T-helper 2 cell treated with Interferon-gamma antibody and Interleukin-4, amounts not matched to agents 5 μg/mL and 100 μg/mL, for 36 hours (primary cell): Measurements from ENCODE around the gene SPDYC.

Source experiments
- DNase-seq: peaks from one replicate; pipeline ENCODE4 v3.0.0; 2021; ENCODE audit warnings: low spot score
- H3K27ac Mint-ChIP-seq: one replicate; pipeline ENCODE4 v1.8.0; 2021; ENCODE audit warnings: mild to moderate bottlenecking, mixed read lengths
- H3K27me3 Mint-ChIP-seq: one replicate; pipeline ENCODE4 v1.8.0; 2021; ENCODE audit warnings: low read depth, mixed read lengths
- H3K36me3 Mint-ChIP-seq: one replicate; pipeline ENCODE4 v1.8.0; 2021; ENCODE audit warnings: low read depth, mixed read lengths
- H3K4me1 Mint-ChIP-seq: one replicate; pipeline ENCODE4 v1.8.0; 2021; ENCODE audit warnings: low read depth, mixed read lengths
- H3K4me3 Mint-ChIP-seq: one replicate; pipeline ENCODE4 v1.8.0; 2022; ENCODE audit warnings: mild to moderate bottlenecking, moderate library complexity, mixed read lengths
- H3K9me3 Mint-ChIP-seq: one replicate; pipeline ENCODE4 v1.8.0; 2021; ENCODE audit warnings: mixed read lengths

The SPDYC gene

DNA sequence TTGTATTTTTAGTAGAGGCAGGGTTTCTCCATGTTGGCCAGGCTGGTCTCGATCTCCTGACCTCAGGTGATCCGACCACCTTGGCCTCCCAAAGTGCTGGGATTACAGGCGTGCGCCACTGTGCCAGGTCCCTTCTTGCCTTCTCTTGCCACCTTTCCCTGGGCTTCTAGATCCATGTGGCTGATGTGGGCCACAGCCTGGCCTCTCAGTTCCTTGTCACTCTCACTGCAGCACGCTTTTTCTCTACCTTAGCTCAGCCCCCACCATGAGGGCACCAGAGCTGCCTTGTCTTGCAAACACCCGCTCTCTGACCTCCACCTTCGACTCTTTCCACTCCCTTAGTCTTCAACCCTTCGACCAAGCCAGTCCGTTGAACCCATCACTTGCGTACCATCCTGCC is 19.2 kb downstream of the SPDYC start:
- H3K9me3 Mint-ChIP-seq = no peaks in the 10 kb centered on the region
- no peak overlapping the region for H3K27ac Mint-ChIP-seq
- peaks cover 3% of the 10 kb centered on the region for H3K4me1 Mint-ChIP-seq
- peaks cover 42% of the 10 kb centered on the region for H3K36me3 Mint-ChIP-seq
- no peak overlapping the region for H3K4me3 Mint-ChIP-seq
- no peak for DNase-seq
- no peaks in the 10 kb centered on the region for H3K27me3 Mint-ChIP-seq

DNA sequence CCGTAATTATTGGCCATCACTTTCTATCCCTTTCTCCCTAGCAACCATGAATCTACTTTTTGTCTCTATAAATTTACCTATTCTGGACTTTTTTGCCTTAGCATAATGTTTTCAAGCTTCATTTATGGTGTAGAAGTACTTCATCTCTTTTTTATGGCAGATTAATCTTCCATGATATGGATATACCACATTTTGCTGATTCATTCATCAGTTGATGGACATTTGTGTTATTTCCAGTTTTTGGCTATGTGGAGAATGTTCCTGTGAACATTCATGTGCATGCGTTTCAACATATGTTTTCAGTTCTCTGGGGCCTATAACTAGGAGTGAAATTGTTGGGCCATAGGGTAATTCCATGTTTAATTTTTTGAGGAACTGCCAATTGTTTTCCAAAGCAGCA is 24.5 kb downstream of the SPDYC start:
- Mint-ChIP-seq H3K36me3 (peaks cover 38% of the 10 kb centered on the region), H3K4me3 (no peak overlapping the region), H3K4me1 (peaks cover 7% of the 10 kb centered on the region), H3K27ac (no peak overlapping the region), H3K27me3 (no peaks in the 10 kb centered on the region), H3K9me3 (no peaks in the 10 kb centered on the region)
- DNase-seq = no peak

DNA sequence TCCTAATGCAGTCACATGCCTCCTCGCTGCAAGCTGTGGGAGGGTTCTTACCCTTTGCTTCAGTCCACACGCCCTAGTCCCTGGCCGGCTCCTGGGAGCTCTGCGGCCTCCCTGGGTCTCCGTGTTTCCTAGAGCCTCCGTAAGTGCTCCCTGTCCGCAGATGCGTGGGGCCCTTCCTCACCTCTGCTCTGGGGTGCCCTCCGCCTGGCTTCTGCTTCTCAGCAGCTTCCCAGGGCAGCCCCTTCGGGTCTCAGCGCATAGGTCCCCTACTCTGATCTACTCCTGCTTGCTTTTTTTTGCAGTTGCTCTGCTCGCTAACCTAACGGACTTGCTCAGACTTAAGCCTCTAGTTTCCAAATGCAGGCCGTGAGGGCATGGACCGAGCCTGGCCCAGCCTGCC is 34.1 kb downstream of the SPDYC start:
- no peak for DNase-seq
- H3K27me3 Mint-ChIP-seq = no peaks in the 10 kb centered on the region
- peaks cover 3% of the 10 kb centered on the region for H3K4me1 Mint-ChIP-seq
- peaks cover 24% of the 10 kb centered on the region for H3K36me3 Mint-ChIP-seq
- H3K27ac Mint-ChIP-seq = no peak overlapping the region
- no peak overlapping the region for H3K4me3 Mint-ChIP-seq
- H3K9me3 Mint-ChIP-seq = no peaks in the 10 kb centered on the region

DNA sequence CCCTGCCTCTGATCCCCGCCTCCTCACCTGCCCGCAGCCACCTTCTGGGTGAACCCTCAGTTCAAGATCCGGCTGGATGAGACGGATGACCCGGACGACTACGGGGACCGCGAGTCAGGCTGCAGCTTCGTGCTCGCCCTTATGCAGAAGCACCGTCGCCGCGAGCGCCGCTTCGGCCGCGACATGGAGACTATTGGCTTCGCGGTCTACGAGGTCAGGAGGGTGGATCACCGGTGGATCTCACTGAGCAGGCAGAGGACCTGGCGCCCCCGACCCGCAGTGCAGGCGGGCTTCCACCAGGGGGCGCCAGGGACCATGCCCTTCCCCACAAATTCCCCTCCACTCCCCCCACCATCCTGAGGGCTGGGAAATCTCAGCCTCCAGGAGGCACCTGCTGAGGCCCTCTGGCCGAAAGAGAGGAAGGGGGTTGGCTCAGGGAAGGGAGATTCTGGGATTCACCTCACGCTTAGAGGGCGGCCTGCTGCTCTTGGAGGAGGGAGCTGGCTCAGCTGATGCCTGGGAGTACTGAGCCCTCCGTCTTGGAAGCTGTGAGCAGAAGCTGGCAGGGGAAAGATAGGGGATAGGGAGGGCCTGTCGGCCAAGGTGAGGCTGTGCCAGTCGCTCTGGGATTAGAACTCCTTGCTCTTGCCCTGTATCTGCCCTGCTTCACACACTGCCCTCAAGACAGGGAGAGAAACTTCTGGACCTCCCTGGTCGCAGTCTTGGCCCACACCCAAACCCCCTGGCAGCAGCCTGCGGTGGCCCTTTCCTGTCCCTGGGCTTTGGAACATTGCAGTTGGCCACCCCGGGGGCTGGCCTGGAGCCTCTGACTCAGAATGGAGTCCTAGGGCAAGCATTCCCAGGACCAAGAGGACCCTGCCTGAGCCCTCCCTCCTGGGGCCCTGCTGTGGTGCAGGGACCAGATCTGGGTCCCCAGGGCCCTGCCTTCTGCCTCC is 34.9 kb downstream of the SPDYC start:
- H3K36me3 Mint-ChIP-seq = peaks cover 29% of the 10 kb centered on the region
- H3K27ac Mint-ChIP-seq = no peak overlapping the region
- H3K27me3 Mint-ChIP-seq = no peaks in the 10 kb centered on the region
- H3K9me3 Mint-ChIP-seq = no peaks in the 10 kb centered on the region
- peaks cover 3% of the 10 kb centered on the region for H3K4me1 Mint-ChIP-seq
- DNase-seq = no peak
- H3K4me3 Mint-ChIP-seq = no peak overlapping the region

DNA sequence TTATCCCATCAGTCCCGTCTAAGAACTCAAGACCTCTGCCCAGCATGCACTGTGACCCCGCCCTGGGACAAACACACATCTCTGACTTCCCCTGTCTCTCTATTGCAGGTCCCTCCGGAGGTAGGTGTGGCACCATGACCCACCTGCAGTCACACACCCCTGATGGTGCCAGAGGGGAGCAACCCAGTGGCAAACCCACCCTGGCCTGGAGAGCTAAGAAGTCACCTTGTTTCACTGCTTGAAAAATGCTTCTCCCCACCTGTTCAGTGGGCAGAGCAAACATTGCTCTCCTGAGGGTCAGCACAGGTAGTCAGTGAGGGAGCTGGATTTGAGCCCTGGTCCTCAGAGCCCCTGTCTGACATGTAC is 35.6 kb downstream of the SPDYC start:
- Mint-ChIP-seq H3K36me3 (peaks cover 28% of the 10 kb centered on the region), H3K27me3 (no peaks in the 10 kb centered on the region), H3K4me3 (no peak overlapping the region), H3K4me1 (peaks cover 3% of the 10 kb centered on the region), H3K27ac (no peak overlapping the region), H3K9me3 (no peaks in the 10 kb centered on the region)
- no peak for DNase-seq

DNA sequence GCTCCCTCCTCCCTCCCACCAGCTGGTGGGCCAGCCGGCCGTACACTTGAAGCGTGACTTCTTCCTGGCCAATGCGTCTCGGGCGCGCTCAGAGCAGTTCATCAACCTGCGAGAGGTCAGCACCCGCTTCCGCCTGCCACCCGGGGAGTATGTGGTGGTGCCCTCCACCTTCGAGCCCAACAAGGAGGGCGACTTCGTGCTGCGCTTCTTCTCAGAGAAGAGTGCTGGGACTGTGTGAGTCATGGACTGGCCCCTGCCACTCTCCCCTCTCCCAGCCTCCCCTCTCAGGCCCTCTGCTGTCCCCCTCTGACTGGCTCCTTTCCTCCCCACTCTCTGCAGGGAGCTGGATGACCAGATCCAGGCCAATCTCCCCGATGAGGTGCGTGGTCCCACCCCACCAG is 36.4 kb downstream of the SPDYC start:
- no peaks in the 10 kb centered on the region for H3K27me3 Mint-ChIP-seq
- no peak for DNase-seq
- H3K9me3 Mint-ChIP-seq = no peaks in the 10 kb centered on the region
- H3K36me3 Mint-ChIP-seq = peaks cover 27% of the 10 kb centered on the region
- H3K4me1 Mint-ChIP-seq = peaks cover 3% of the 10 kb centered on the region
- H3K4me3 Mint-ChIP-seq = no peak overlapping the region
- no peak overlapping the region for H3K27ac Mint-ChIP-seq

DNA sequence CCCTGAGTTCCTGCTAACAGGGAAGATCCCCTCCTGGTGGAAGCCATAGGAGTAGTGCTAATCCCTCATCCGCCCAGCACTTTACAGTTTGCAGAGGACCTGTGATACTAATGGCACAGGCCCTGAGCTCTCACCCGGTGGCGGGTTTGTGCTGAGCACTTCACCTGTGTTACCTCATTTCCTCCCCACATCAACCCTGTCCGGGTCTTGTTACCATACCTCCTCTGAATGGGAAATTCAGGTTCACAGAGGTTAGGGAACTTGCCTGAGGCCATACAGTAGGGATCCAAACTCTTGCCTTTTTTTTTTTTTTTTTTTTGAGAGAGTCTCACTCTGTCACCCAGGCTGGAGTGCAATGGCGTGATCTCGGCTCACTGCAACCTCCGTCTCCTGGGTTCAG is 36.9 kb downstream of the SPDYC start:
- no peak overlapping the region for H3K4me3 Mint-ChIP-seq
- H3K4me1 Mint-ChIP-seq = peaks cover 3% of the 10 kb centered on the region
- no peaks in the 10 kb centered on the region for H3K27me3 Mint-ChIP-seq
- no peak for DNase-seq
- H3K27ac Mint-ChIP-seq = no peak overlapping the region
- no peaks in the 10 kb centered on the region for H3K9me3 Mint-ChIP-seq
- H3K36me3 Mint-ChIP-seq = peaks cover 27% of the 10 kb centered on the region

DNA sequence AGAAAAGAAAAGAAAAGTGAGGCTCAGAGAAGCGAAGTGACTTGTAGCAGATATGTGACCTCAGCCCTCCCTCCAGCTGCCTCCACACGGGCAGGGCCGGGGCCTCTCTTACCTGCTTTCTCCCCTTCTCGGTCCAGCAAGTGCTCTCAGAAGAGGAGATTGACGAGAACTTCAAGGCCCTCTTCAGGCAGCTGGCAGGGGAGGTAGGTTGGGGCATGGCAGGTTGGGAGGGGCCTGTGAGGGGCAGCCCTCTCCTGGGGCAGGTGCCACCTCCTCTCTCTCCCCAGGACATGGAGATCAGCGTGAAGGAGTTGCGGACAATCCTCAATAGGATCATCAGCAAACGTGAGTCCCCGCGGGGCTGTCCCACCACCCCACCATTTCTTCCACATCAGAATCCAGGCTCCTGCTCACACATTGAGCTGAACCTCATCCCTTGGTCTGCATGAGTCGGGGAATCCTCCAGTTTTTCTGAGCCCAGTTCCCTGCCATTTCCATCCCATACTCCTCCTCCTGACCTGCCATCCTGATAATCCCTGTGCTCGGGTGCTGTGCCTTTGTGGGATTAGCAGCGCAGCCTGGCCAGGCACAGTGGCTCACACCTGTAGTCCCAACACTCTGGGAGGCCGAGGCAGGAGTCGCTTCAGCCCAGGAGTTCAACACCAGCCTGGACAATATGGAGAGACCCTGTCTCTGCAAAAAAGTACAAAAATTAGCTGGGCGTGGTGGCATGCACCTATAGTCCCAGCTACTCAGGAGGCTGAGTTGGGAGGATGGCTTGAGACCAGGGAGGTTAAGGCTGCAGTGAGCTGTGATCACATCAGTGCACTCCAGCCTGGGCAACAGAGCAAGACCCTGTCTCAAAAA is 38.1 kb downstream of the SPDYC start:
- DNase-seq = no peak
- H3K4me3 Mint-ChIP-seq = no peak overlapping the region
- no peaks in the 10 kb centered on the region for H3K9me3 Mint-ChIP-seq
- peaks cover 4% of the 10 kb centered on the region for H3K4me1 Mint-ChIP-seq
- no peaks in the 10 kb centered on the region for H3K27me3 Mint-ChIP-seq
- H3K36me3 Mint-ChIP-seq = peaks cover 27% of the 10 kb centered on the region
- no peak overlapping the region for H3K27ac Mint-ChIP-seq

DNA sequence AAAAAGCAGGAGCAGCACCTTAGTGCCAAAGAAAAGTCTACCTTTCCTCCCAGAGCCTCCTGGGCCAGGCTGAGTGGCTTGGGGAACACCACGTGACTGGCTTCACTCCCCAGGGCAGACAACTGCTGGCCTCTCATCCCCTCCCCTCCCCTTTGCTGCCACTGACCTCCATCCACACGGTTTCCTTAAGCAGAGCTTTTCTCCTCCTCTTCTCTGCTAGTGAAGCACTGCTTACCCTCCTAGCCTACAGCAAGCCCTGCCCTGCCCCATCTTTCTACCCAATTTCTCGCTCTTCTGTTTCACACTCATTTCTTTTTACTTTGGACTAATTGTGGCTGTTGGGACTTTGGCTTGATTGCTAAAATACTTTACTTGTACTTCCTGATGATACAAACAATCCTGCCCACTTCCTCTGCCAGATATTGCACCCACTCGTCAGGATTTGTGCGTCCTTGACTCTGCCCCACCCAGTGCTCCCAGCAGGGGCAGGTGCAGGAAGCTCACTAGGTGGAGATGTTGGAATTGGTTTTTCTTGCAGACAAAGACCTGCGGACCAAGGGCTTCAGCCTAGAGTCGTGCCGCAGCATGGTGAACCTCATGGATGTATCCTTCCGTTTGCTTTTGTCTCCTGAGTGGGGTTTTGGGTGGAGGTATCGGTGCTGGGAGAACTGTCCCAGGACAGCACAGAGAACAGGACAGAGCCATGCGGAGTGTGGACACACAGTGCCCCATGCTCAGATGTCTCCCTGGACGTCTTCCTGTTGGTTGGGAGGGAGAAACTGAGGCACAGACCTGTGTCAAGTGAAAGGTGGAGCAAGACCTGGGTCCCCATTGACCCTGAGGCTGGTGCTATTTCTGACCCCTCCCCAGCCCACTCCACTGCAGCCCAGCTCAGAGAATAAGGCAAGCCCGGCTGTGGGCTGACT is 39.0 kb downstream of the SPDYC start:
- Mint-ChIP-seq H3K27ac (peak overlapping the region; percentile 59), H3K4me1 (peaks cover 8% of the 10 kb centered on the region), H3K9me3 (no peaks in the 10 kb centered on the region), H3K27me3 (no peaks in the 10 kb centered on the region), H3K36me3 (peaks cover 27% of the 10 kb centered on the region), H3K4me3 (no peak overlapping the region)
- no peak for DNase-seq

DNA sequence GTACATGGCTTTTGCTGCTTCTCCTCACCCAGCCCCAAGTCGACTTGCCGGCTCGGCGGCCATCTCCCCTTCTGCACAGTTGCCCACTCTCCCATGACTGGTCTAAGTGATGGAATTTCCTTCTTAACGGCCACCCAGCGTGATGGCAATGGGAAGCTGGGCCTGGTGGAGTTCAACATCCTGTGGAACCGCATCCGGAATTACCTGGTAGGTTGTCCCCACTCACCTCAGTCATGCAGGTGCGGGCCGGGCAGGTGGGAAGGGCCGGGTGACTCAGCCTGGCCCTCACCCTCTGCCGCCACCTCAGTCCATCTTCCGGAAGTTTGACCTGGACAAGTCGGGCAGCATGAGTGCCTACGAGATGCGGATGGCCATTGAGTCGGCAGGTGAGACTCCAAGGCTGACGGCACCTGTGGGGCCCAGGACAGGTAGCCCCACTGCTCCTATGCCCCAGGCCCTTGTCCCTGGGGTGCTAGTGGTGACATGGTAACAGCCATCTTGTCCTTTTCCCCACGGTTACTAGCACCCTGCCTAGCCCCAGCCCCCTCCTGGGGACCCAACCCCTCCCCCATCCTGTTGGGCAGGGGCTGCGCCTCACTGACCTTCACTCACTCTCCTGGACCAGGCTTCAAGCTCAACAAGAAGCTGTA is 39.8 kb downstream of the SPDYC start:
- no peaks in the 10 kb centered on the region for H3K9me3 Mint-ChIP-seq
- H3K4me3 Mint-ChIP-seq = no peak overlapping the region
- no peak overlapping the region for H3K27ac Mint-ChIP-seq
- H3K4me1 Mint-ChIP-seq = peaks cover 11% of the 10 kb centered on the region
- H3K27me3 Mint-ChIP-seq = no peaks in the 10 kb centered on the region
- H3K36me3 Mint-ChIP-seq = peaks cover 23% of the 10 kb centered on the region
- no peak for DNase-seq

DNA sequence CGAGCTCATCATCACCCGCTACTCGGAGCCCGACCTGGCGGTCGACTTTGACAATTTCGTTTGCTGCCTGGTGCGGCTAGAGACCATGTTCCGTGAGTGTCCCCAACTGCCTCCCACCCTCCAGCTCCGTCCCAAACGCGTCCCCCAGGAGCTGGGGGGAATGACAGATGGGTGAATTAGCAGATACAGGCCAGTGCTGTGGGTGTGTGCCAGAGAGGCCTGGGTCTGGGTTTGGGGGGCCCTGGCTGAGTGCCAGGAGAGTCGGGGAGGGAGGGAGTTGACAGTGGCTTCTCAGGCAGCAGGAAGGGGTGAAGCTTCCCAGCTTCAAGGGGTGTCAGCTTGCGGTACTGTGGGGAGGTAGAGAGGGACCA is 40.3 kb downstream of the SPDYC start:
- Mint-ChIP-seq H3K27ac (no peak overlapping the region), H3K27me3 (no peaks in the 10 kb centered on the region), H3K9me3 (no peaks in the 10 kb centered on the region), H3K4me1 (peaks cover 12% of the 10 kb centered on the region), H3K36me3 (peaks cover 21% of the 10 kb centered on the region), H3K4me3 (no peak overlapping the region)
- no peak for DNase-seq

DNA sequence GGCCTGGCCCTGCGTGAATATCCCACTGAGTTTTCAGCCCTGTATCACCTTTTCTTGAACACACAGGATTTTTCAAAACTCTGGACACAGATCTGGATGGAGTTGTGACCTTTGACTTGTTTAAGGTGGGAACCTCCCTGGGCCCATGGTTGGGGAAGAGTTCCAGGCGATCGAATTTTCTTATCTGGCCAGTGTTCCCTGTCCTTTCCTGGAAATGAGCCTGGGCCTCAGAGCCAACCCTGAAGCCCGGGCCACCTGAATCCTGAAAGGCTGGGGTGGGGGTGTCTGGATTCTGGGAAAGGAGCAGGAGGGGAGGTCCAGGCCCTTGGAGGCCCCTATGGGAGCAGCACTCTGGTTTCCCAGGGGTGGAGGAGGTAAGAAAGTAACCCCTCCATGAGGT is 40.7 kb downstream of the SPDYC start:
- H3K4me3 Mint-ChIP-seq = no peak overlapping the region
- H3K4me1 Mint-ChIP-seq = peaks cover 14% of the 10 kb centered on the region
- no peaks in the 10 kb centered on the region for H3K27me3 Mint-ChIP-seq
- no peaks in the 10 kb centered on the region for H3K9me3 Mint-ChIP-seq
- no peak overlapping the region for H3K27ac Mint-ChIP-seq
- H3K36me3 Mint-ChIP-seq = peaks cover 18% of the 10 kb centered on the region
- DNase-seq = no peak
